ENCODE results near the gene NNMT. TPM values are rescaled to one million over a fixed set of nuclear protein-coding genes. Genes with fewer than 3 reads are reported as not detected.

Gene NNMT
- total RNA-seq, 1 donor from 2014 or later: 79.5 TPM

- Mint-ChIP-seq H3K9me3 (ENCODE audit: unreplicated experiment) (peaks cover 26% of the 10 kb centered on the region), H3K27me3 (ENCODE audit: unreplicated experiment) (no peaks in the 10 kb centered on the region), H3K4me3 (ENCODE audit: unreplicated experiment) (no peak overlapping the region), H3K27ac (ENCODE audit: unreplicated experiment) (no peak overlapping the region), H3K4me1 (ENCODE audit: unreplicated experiment) (peaks cover 17% of the 10 kb centered on the region), H3K36me3 (ENCODE audit: unreplicated experiment) (peaks cover 40% of the 10 kb centered on the region)
- no peak for DNase-seq (ENCODE audit: extremely low spot score, unreplicated experiment)
- no peak for TF ChIP-seq CTCF (IDR thresholded peaks at IDR 0.05)
Measured at GRCh38 chr11:114302663-114303062, 6.5 kb downstream of the NNMT start.

- no peak overlapping the region for H3K4me3 Mint-ChIP-seq (ENCODE audit: unreplicated experiment)
- H3K4me1 Mint-ChIP-seq (ENCODE audit: unreplicated experiment): peaks cover 25% of the 10 kb centered on the region
- peaks cover 21% of the 10 kb centered on the region for H3K9me3 Mint-ChIP-seq (ENCODE audit: unreplicated experiment)
- no peak for TF ChIP-seq CTCF (IDR thresholded peaks at IDR 0.05)
- H3K27me3 Mint-ChIP-seq (ENCODE audit: unreplicated experiment): no peaks in the 10 kb centered on the region
- peaks cover 29% of the 10 kb centered on the region for H3K36me3 Mint-ChIP-seq (ENCODE audit: unreplicated experiment)
- DNase-seq (ENCODE audit: extremely low spot score, unreplicated experiment): no peak
- H3K27ac Mint-ChIP-seq (ENCODE audit: unreplicated experiment): no peak overlapping the region
Measured at GRCh38 chr11:114304065-114304464, 7.9 kb downstream of the NNMT start.

GRCh38 chr11:114304969-114305368 lies 8.8 kb downstream of the NNMT start:
- Mint-ChIP-seq H3K27me3 (ENCODE audit: unreplicated experiment) (no peaks in the 10 kb centered on the region), H3K9me3 (ENCODE audit: unreplicated experiment) (peaks cover 14% of the 10 kb centered on the region), H3K4me3 (ENCODE audit: unreplicated experiment) (no peak overlapping the region), H3K4me1 (ENCODE audit: unreplicated experiment) (peaks cover 26% of the 10 kb centered on the region), H3K36me3 (ENCODE audit: unreplicated experiment) (peaks cover 22% of the 10 kb centered on the region), H3K27ac (ENCODE audit: unreplicated experiment) (no peak overlapping the region)
- DNase-seq (ENCODE audit: extremely low spot score, unreplicated experiment): no peak
- TF ChIP-seq CTCF (IDR thresholded peaks at IDR 0.05): no peak

GRCh38 chr11:114307524-114308203 lies 11.5 kb downstream of the NNMT start:
- no peak for DNase-seq (ENCODE audit: extremely low spot score, unreplicated experiment)
- H3K27me3 Mint-ChIP-seq (ENCODE audit: unreplicated experiment): no peaks in the 10 kb centered on the region
- H3K27ac Mint-ChIP-seq (ENCODE audit: unreplicated experiment): peak overlapping the region; percentile 81
- peaks cover 10% of the 10 kb centered on the region for H3K36me3 Mint-ChIP-seq (ENCODE audit: unreplicated experiment)
- peak overlapping the region; percentile 24 for H3K4me3 Mint-ChIP-seq (ENCODE audit: unreplicated experiment)
- no peaks in the 10 kb centered on the region for H3K9me3 Mint-ChIP-seq (ENCODE audit: unreplicated experiment)
- no peak for TF ChIP-seq CTCF (IDR thresholded peaks at IDR 0.05)
- peaks cover 26% of the 10 kb centered on the region for H3K4me1 Mint-ChIP-seq (ENCODE audit: unreplicated experiment)

- TF ChIP-seq CTCF (IDR thresholded peaks at IDR 0.05): no peak
- DNase-seq (ENCODE audit: extremely low spot score, unreplicated experiment): no peak
- Mint-ChIP-seq H3K4me3 (ENCODE audit: unreplicated experiment) (no peak overlapping the region), H3K4me1 (ENCODE audit: unreplicated experiment) (peaks cover 26% of the 10 kb centered on the region), H3K36me3 (ENCODE audit: unreplicated experiment) (peaks cover 9% of the 10 kb centered on the region), H3K9me3 (ENCODE audit: unreplicated experiment) (no peaks in the 10 kb centered on the region), H3K27ac (ENCODE audit: unreplicated experiment) (peak overlapping the region; percentile 25), H3K27me3 (ENCODE audit: unreplicated experiment) (no peaks in the 10 kb centered on the region)
Measured at GRCh38 chr11:114308689-114309089, 12.5 kb downstream of the NNMT start.
